ENCODE measurements around the gene TAF11L8. TPM values are rescaled to one million over a fixed set of nuclear protein-coding genes. Genes with fewer than 3 reads are reported as not detected.
"Not testable (repeated sequence)": the region's sequence is repeated elsewhere in the genome, so short reads cannot be mapped to it uniquely, and the experiment has no call there.

Gene TAF11L8
- total RNA-seq: not detected

GRCh38 chr5:17590860-17591259 lies at the start of gene TAF11L8:
TSS of gene TAF11L8 (minus strand) at chr5:17590960.
- ATAC-seq; intact Hi-C loops (cut with DNase I): not testable (repeated sequence)

GRCh38 chr5:17634160-17634559 lies 43.4 kb upstream of the TAF11L8 start, which contains the start of gene TAF11L14:
TSS of gene TAF11L14 (plus strand) at chr5:17634460.
- no peak within 1 kb of the TSS for H3K4me3 ChIP-seq
- intact Hi-C loops (cut with DNase I): no loop called here
- no peaks in the 10 kb centered on the region for H3K9me3 ChIP-seq
- TF ChIP-seq POLR2A (IDR thresholded peaks at IDR 0.05) (no peak), CTCF (IDR thresholded peaks at IDR 0.05) (no peak)
- WGBS, 2 donors: 44 to 68% methylated on average over 3 to 5 of the region's 5 CpGs
- no peak for ATAC-seq
- no peak for DNase-seq
- H3K4me1 ChIP-seq: no peaks in the 10 kb centered on the region
- H3K36me3 ChIP-seq (replicated peaks in 1 of 2; ENCODE audit: insufficient read depth in 1 of 2, low read depth in 2 of 2): no peaks in the 10 kb centered on the region
- H3K27me3 ChIP-seq: no peaks in the 10 kb centered on the region
- H3K27ac ChIP-seq: no peak within 1 kb of the TSS

More at GRCh38 chr5:17590860-17591259, at the start of gene TAF11L8:
- WGBS, 2 donors: no CpG with 5 or more reads among the region's 16 CpGs
- not testable (repeated sequence) for H3K27ac ChIP-seq; DNase-seq; H3K36me3 ChIP-seq (replicated peaks in 1 of 2; ENCODE audit: insufficient read depth in 1 of 2, low read depth in 2 of 2); H3K4me1 ChIP-seq; H3K27me3 ChIP-seq; H3K9me3 ChIP-seq; H3K4me3 ChIP-seq

GRCh38 chr5:17631788-17632187 lies 41.0 kb upstream of the TAF11L8 start, which contains the start of gene TAF11L13:
TSS of gene TAF11L13 (plus strand) at chr5:17632088.
- H3K9me3 ChIP-seq; H3K27ac ChIP-seq; H3K4me3 ChIP-seq; H3K4me1 ChIP-seq; ATAC-seq; DNase-seq; H3K27me3 ChIP-seq; intact Hi-C loops (cut with DNase I); H3K36me3 ChIP-seq (replicated peaks in 1 of 2; ENCODE audit: insufficient read depth in 1 of 2, low read depth in 2 of 2): not testable (repeated sequence)
- WGBS, 2 donors: 71 to 94% methylated on average over 5 to 9 of the region's 12 CpGs

- ATAC-seq (no peak), DNase-seq (no peak)
- 88% methylated on average over 11 of the region's 11 CpGs; no CpG with 5 or more reads in 1 of the 2 donors for WGBS, 2 donors
- no peak overlapping the region for H3K27ac ChIP-seq
- intact Hi-C loops (cut with DNase I): no loop called here
- no peaks in the 10 kb centered on the region for H3K36me3 ChIP-seq (replicated peaks in 1 of 2; ENCODE audit: insufficient read depth in 1 of 2, low read depth in 2 of 2)
- no peaks in the 10 kb centered on the region for H3K9me3 ChIP-seq
- H3K4me1 ChIP-seq: no peaks in the 10 kb centered on the region
- no peak overlapping the region for H3K4me3 ChIP-seq
- TF ChIP-seq POLR2A (IDR thresholded peaks at IDR 0.05): no peak
- TF ChIP-seq CTCF (IDR thresholded peaks at IDR 0.05): no peak
- H3K27me3 ChIP-seq: no peaks in the 10 kb centered on the region
Measured at GRCh38 chr5:17625686-17626085, 34.9 kb upstream of the TAF11L8 start.

GRCh38 chr5:17620627-17621026 lies 29.9 kb upstream of the TAF11L8 start:
- WGBS, 2 donors: 64 to 91% methylated on average over 6 to 15 of the region's 17 CpGs
- Histone ChIP-seq H3K36me3 (replicated peaks in 1 of 2; ENCODE audit: insufficient read depth in 1 of 2, low read depth in 2 of 2) (no peaks in the 10 kb centered on the region), H3K4me3 (no peak overlapping the region), H3K9me3 (no peaks in the 10 kb centered on the region), H3K4me1 (no peaks in the 10 kb centered on the region), H3K27me3 (no peaks in the 10 kb centered on the region), H3K27ac (no peak overlapping the region)
- DNase-seq: no peak
- intact Hi-C loops (cut with DNase I): no loop called here
- no peak for ATAC-seq
- TF ChIP-seq POLR2A (IDR thresholded peaks at IDR 0.05) (no peak), CTCF (IDR thresholded peaks at IDR 0.05) (no peak)

- ATAC-seq (no peak), DNase-seq (no peak)
- Histone ChIP-seq H3K36me3 (replicated peaks in 1 of 2; ENCODE audit: insufficient read depth in 1 of 2, low read depth in 2 of 2) (no peaks in the 10 kb centered on the region), H3K27ac (no peak overlapping the region), H3K4me3 (no peak overlapping the region), H3K27me3 (no peaks in the 10 kb centered on the region), H3K9me3 (no peaks in the 10 kb centered on the region), H3K4me1 (no peaks in the 10 kb centered on the region)
- TF ChIP-seq POLR2A (IDR thresholded peaks at IDR 0.05) (no peak), CTCF (IDR thresholded peaks at IDR 0.05) (no peak)
- intact Hi-C loops (cut with DNase I): no loop called here
- WGBS, 2 donors: 77 to 87% methylated on average over 3 of the region's 3 CpGs
Measured at GRCh38 chr5:17619354-17619753, 28.6 kb upstream of the TAF11L8 start.
